Osteocyte (in vitro differentiated cells): Measurements from ENCODE around the gene FAM171A2. TPM values are rescaled to one million over a fixed set of nuclear protein-coding genes. Genes with fewer than 3 reads are reported as not detected.
A peak's percentile ranks its signal among the peaks of the same experiment; 100 is the strongest.

Source experiments
- DNase-seq: peaks from one replicate; pipeline ENCODE4 v3.0.0; 2021; ENCODE audit warnings: mixed read lengths; ENCODE audit not compliant: unreplicated experiment; ENCODE audit errors: extremely low spot score
- H3K27ac Mint-ChIP-seq: one replicate; pipeline ENCODE4 v1.8.0; 2021; ENCODE audit warnings: mild to moderate bottlenecking, mixed read lengths; ENCODE audit not compliant: unreplicated experiment
- H3K27me3 Mint-ChIP-seq: one replicate; pipeline ENCODE4 v1.8.0; 2021; ENCODE audit warnings: mixed read lengths; ENCODE audit not compliant: unreplicated experiment
- H3K36me3 Mint-ChIP-seq: one replicate; pipeline ENCODE4 v1.8.0; 2021; ENCODE audit warnings: mixed read lengths; ENCODE audit not compliant: unreplicated experiment
- H3K4me1 Mint-ChIP-seq: one replicate; pipeline ENCODE4 v1.8.0; 2021; ENCODE audit warnings: mixed read lengths; ENCODE audit not compliant: unreplicated experiment
- H3K4me3 Mint-ChIP-seq: one replicate; pipeline ENCODE4 v1.8.0; 2021; ENCODE audit warnings: mild to moderate bottlenecking, moderate library complexity, mixed read lengths; ENCODE audit not compliant: unreplicated experiment
- H3K9me3 Mint-ChIP-seq: one replicate; pipeline ENCODE4 v1.8.0; 2021; ENCODE audit warnings: mixed read lengths; ENCODE audit not compliant: unreplicated experiment
- CTCF ChIP-seq: fragments of 200-600 bp; sonication (generic); IDR thresholded peaks from 2 replicates; pipeline ENCODE4 v1.5.0; 2021; ENCODE audit warnings: antibody characterized with exemption, mild to moderate bottlenecking, moderate library complexity
- total RNA-seq: library from RNA; stranded (reverse); gene quantifications from 2 replicates; pipeline ENCODE4 v1.2.1, GENCODE V29; 2021

Gene FAM171A2
- total RNA-seq, 1 donor from 2014 or later, result 26.9 TPM

DNA sequence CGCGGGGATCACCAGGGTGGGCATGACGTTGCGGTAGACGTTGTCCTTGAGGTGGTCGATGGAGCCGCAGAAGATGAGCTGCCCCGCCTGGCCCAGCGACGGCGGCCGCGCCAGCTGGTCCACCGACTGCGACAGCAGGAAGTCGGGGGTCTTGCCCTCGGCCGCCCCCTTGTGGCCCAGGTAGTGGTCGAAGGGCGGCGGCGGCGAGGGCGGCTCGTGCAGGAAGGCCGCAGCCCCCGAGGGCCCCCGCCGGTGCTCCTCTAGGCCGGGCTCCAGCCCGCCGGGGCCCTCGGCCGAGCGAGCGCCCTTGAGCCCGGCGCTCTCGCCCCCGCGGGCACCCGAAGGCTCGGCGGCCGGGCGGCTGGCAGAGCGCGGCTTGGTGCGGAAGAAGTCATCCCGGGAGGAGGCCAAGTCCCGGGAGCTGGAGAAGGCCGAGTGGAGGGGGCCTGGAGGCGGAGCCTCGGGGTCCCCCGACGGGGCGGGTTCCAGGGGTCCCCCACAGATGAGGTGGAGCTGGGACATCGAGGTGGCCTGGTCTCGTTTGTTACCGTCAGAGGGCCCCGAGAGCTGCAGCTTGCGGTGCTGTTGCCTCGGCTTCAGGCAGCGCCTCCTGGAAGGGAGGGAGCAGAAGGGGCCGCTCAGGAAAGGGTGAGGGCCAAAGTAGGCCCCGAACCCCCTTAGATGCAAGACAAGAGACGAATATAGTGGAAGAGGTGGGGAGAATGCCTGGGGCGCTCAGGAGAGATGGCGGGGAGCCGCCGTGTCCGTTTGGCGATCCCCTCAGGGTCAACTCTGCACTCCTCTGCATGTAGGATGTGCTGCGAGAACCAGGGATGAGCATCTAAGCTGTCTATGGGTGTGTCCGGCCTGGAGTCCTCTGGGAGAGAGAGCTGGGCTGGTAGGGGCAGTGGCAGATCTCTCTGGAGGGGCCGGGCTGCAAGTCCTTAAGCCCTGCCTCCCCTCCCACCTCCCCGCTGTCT lies 8.8 kb downstream of the FAM171A2 start:
- TF ChIP-seq CTCF, result peak; percentile 44
- Mint-ChIP-seq H3K36me3 (peaks cover 12% of the 10 kb centered on the region), H3K9me3 (no peaks in the 10 kb centered on the region), H3K4me3 (no peak overlapping the region), H3K27me3 (no peaks in the 10 kb centered on the region), H3K27ac (no peak overlapping the region), H3K4me1 (no peaks in the 10 kb centered on the region)
- no peak for DNase-seq

DNA sequence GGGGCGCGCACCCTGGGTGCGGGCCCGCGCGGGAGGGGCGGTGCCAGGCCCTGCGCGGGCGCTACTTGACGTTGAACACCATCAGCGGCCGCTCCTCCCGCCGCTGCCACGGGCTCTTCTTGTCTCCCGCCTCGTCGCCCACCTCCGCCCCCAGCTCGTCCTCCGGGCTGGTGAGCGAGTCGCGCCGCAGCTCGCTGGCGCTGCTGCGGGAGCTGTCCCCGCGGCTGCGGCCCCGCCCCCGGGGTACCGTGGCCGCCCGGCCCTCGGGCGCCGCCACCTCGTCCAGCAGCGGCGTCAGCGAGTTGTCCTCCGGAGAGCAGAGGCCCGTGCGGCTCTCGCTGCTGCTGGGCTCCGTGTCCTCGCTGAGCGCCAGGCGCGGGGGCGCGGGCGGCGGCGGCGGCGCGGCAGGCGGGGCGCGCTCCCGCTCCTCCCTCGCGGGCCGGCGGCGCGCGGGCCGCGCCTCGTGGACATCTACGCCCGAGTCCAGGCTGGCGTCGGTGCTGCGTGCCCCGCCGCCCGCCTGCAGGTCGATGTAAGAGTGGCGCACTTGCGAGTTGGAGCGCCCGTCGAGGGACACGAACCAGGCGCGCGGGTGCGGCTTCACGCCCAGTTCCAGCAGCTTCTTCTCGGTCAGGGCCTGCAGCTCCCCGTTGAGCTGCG lies 9.9 kb downstream of the FAM171A2 start:
- DNase-seq, result no peak
- Mint-ChIP-seq H3K27ac (no peak overlapping the region), H3K9me3 (no peaks in the 10 kb centered on the region), H3K27me3 (no peaks in the 10 kb centered on the region), H3K4me3 (no peak overlapping the region), H3K4me1 (no peaks in the 10 kb centered on the region), H3K36me3 (peaks cover 14% of the 10 kb centered on the region)
- TF ChIP-seq CTCF, result no peak

DNA sequence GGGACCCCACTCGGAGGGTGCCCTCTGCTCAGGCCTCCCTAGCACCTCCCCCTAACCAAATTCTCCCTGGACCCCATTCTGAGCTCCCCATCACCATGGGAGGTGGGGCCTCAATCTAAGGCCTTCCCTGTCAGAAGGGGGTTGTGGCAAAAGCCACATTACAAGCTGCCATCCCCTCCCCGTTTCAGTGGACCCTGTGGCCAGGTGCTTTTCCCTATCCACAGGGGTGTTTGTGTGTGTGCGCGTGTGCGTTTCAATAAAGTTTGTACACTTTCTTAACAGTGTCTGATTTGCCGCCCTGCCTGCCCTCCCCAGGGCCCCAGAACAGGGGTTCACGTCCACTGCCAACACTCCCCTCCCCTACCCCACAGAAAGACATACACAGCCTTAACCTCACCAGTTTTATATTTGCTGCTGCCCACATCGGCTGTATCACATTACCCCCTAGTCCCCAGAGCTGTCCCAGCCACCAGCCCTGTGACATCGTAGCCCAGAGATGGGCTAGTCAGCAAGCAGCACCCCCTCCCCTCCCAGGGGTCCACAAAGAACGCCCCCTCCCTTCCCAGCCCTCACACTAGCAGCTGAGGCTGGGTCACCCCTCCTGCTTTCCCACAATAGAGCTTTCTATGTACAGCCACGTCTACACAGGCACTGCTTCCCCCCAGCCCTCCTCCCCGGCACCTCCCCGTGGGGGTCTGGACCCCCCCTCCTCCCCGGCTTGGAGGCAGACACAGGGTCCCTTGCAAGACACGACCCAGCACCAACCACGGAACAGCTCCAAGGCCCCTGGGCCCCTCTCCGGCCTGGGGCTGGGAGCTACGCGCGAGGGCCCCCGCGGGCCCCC lies 10.6 kb downstream of the FAM171A2 start:
- TF ChIP-seq CTCF, result no peak
- H3K36me3 Mint-ChIP-seq, result peaks cover 14% of the 10 kb centered on the region
- no peak for DNase-seq
- H3K4me3 Mint-ChIP-seq, result no peak overlapping the region
- no peaks in the 10 kb centered on the region for H3K9me3 Mint-ChIP-seq
- H3K4me1 Mint-ChIP-seq, result peaks cover 1% of the 10 kb centered on the region
- H3K27ac Mint-ChIP-seq, result no peak overlapping the region
- no peaks in the 10 kb centered on the region for H3K27me3 Mint-ChIP-seq

DNA sequence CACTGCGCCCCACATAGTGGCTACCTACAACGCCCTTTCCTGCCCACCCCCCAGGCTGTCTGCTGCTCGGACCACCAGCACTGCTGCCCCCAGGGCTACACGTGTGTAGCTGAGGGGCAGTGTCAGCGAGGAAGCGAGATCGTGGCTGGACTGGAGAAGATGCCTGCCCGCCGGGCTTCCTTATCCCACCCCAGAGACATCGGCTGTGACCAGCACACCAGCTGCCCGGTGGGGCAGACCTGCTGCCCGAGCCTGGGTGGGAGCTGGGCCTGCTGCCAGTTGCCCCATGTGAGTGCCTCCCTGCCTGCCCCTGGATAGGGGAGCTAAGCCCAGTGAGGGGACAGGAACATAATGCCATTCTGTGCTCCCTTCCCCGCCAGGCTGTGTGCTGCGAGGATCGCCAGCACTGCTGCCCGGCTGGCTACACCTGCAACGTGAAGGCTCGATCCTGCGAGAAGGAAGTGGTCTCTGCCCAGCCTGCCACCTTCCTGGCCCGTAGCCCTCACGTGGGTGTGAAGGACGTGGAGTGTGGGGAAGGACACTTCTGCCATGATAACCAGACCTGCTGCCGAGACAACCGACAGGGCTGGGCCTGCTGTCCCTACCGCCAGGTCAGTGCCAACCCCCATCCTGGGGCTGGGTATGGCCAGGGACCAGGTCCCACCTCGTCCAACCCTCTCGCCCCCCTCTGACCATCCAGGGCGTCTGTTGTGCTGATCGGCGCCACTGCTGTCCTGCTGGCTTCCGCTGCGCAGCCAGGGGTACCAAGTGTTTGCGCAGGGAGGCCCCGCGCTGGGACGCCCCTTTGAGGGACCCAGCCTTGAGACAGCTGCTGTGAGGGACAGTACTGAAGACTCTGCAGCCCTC lies 11.5 kb downstream of the FAM171A2 start:
- Mint-ChIP-seq H3K4me1 (peaks cover 5% of the 10 kb centered on the region), H3K27me3 (no peaks in the 10 kb centered on the region), H3K36me3 (peaks cover 14% of the 10 kb centered on the region), H3K27ac (no peak overlapping the region), H3K4me3 (no peak overlapping the region), H3K9me3 (no peaks in the 10 kb centered on the region)
- DNase-seq, result no peak
- TF ChIP-seq CTCF, result no peak
